Stimulated activated CD8-positive, alpha-beta memory T cell treated with anti-CD3 and anti-CD28 coated beads, Interleukin-2, amount 100 ng/mL, for 48 hours (primary cell): ENCODE data around the gene MDM1.

ENCODE experiments used
- DNase-seq, 2 donors: peaks; one replicate each; pipeline ENCODE4 v3.0.0-alpha.2; 2020; ENCODE audit warnings: low read depth in 2 of 2

MDM1 gene

DNA sequence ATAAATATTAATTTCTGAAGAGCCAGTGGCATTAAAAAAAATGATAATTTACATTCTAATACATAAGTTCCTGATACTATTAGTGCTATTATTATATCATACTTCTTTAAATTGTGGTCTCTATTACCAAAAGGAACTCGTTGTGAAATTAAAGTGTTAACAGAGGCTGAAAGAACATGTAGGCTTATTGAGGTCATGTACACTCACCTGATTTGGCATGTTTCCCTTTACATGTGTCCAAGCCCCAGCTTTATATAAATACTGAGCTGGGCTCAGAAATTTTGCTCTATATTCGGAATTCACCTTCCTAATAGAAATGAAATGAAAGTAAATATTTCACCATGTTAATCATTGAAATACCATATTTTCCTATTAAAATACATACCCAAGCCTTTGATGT is 11.0 kb downstream of the MDM1 start:
- DNase-seq = no peak

DNA sequence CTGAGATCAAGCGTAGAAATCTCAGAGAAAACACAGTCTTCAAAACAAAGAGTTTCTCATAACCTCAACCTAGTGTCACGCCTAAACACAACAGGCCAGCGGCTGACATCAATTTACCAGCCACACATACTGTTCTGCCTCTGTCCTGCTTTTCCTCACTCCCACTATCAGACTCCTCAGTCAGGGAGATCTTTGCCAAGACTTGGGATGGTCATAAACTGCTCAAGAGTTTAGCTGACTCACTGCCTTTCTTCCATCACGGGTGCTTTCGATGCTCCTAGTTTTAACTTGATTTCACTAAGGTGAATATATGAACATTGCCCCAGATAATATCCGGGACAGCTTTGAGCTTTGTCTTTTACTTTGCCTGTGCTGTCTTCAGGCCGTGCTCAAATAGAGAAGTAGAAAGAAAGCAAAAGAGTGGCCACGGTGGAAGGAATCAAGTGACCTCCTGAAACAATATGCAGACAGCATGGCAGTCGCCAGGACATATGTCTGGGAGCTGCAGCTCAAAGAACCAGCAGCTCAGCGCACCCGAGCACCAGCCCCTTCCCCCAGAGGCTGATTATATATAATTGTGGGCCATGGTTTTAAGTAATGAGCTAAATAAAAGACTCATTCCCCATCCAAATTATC is 12.1 kb downstream of the MDM1 start:
- DNase-seq = no peak

DNA sequence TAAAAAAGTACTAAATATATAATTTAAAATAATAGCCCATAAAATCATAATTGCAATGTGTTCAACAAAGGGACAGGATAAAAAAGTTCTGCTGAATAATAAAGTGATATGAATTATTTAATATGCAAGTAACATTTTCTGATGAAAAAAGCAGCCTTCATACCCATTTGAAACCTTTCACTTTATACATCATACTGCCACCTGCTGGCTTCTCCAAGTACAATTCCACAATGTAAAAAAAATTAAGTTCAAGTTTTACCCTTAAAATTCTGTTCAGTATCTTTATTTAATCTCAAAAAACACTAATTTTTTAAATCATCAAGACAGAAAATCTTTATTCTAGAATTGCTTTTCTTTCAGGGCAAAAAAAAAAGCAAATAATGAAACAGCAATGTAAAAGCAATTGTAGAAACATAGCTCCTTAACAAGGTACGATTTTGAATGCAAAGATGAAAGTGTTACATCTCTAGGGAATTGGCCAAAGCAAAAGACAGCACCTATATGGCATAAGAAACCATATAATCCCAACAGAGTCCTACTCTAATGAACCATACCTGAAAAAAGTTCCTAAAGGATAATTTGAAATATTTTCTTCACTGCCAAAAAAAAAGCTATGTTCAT is 15.0 kb downstream of the MDM1 start:
- DNase-seq = no peak

DNA sequence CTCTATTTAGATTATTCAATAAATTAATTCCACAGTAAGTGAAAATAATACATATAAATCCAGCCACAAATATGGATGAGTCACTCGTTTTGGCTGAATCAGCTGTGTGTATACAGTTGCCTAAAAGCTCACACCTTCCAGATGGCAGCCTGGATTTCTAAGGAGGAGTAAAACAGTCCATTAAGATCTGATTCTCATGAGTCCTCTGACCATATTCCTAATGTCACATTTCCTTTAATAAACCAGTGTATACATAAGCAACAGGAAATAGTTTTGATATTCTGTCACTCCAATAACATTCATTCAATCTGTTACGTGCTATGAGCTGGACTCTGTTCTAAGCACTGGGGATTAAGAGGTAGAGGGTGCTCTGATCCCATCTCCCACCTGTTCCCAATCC is 21.8 kb downstream of the MDM1 start:
- DNase-seq = no peak

DNA sequence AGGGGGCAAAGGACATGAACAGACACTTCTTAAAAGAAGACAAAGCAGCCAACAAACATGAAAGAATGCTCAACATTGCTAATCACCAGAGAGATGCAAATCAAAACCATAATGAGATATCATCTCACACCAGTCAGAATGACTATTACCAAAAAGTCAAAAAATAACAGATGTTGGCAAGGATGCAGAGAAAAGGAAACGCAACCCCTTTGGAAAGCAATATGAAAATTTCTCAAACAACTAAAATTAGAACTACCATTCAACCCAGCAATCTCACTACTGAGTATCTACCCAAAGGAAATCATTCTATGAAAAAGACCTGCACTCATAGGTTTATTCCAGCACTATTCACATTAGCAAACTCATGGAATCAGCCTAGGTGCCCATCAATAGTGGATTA is 25.6 kb downstream of the MDM1 start:
- DNase-seq = no peak

DNA sequence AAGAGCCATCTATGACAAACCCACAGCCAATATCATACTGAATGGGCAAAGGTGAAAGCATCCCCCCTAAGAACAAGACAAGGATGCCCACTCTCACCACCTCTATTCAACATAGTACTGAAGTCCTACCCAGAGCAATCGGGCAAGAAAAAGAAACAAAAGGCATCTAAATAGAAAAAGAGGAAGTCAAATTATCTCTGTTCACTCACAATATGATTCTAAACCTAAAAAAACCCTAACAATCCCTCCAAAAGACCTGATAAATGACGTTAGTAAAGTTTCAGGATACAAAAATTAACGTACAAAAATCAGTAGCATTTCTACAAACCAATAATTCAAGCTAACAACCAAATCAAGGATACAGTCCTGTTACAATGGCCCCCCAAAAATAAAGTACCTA is 26.9 kb downstream of the MDM1 start:
- DNase-seq = no peak

DNA sequence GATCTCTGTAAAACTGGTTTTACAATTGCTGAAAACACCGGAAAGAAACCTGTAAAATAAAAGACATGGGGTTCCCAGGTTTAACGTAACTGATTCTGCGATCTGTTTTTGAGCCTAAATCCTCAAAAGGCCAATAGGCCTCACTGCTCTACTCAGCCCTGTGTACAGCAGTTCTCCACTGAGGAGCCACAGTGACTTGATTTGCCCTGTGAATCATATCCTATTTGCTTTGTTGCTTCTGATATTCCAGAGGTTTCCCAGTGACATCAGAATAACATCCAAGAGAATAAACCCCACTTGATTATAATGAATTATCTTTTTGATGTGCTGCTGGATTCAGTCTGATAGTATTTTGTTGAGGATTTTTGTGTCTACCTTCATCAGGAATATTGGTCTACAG is 27.5 kb downstream of the MDM1 start:
- DNase-seq = no peak

DNA sequence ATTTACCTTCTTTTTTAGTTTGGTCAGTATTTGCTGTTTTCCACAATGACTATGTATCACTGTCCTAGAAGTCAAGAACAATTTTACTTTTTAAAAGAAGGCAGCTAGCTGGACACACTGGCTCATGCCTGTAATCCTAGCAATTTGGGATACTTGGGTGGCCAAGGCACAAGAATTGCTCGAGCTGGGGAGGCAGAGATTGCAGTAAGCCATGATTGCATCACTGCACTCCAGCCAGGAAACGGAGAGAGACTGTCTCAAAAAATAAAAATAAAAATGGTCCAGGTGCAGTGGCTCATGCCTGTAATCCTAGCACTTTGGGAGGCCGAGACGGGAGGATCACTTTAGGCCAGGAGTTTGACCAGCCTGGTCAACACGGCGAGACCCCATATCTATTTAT is 28.3 kb downstream of the MDM1 start:
- no peak for DNase-seq

DNA sequence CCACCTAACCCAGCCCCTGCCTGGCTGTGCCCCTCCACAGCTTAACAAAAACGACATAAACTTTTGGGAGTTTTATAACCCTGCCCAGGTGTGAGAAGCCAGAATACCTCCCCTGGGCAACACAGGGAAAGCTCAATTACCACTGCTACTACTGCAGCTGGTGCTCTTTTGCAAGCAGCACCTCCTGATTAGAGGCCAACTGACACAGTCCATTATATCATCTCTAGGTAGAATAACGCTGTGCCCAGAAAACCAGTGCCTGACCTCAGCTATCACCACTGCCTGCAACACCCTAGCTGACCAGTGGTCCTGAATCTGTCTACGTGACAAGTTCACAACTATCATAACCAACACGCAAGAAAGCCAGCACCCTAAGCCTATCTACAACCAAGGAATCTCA is 34.2 kb downstream of the MDM1 start:
- DNase-seq = no peak

DNA sequence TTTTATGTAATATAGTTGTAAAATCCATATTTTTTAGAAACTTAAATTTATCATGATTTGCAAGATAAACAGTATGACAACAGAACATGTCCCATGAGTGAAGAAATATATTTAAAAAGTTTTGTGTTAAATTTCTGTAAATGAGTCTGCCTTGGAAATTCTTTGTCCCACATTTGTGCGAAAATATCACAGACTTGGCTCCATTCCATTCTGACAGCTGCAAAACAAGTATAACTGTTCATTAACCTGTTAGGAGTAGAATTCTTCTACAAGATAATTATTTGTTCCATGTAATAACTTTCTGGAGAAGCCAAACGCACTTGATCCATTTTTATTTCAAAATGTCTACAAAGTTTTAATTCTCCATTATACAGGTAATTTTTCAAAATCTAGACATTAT is 37.9 kb downstream of the MDM1 start:
- no peak for DNase-seq

DNA sequence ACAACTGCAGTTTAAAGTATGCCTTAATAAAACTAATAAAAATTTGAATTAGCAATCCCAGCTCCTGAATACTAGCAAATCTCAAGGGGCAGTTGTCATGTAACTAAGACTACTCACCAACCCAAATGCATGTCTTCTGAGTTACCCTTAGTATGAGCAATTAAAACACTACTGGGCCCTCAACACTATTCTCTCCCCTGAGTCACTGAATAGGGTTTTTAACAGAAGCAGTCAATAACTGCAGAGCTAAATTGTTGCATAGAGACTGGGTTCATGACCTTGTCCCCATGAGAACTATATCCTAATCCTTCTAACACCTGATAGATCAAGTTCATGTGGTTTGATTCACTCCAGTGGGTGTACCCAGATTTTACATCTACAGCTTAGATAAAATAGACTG is 38.8 kb downstream of the MDM1 start:
- no peak for DNase-seq

DNA sequence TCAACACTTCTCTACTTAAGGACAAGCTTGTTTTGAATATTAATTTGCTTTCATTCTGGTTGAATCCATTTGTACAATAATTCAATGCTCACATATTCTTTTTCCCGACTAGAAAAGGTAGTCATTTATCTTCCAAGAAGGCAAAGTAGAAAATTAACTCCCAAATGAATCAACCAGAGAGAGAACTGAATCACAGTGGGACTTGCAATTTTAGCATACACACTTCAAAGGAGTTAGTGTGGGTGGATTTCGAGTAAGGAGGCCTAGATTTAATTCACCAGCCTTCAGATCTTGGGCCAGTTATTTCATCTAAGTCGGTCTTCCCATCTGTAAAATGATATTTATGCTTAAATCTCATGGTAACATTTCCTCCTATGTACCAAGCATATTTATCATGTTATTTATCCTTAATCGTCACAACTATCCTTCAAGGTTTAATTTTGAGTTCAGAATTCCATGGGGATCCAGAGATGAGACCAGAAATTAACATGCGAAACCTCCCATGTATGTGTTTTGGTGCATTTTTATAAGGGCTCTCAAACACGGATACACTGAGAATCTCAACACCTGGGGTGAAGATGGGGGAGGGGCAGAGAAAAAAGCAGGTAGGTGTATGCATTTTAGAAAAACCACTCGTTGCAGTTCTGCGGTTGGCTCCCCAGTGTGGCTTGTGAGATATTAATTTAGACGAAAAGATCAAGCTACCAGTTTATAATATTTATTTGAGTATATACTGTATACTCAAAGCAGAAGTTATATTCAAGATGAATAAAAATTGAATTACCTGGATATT is 39.8 kb downstream of the MDM1 start:
- DNase-seq = no peak

DNA sequence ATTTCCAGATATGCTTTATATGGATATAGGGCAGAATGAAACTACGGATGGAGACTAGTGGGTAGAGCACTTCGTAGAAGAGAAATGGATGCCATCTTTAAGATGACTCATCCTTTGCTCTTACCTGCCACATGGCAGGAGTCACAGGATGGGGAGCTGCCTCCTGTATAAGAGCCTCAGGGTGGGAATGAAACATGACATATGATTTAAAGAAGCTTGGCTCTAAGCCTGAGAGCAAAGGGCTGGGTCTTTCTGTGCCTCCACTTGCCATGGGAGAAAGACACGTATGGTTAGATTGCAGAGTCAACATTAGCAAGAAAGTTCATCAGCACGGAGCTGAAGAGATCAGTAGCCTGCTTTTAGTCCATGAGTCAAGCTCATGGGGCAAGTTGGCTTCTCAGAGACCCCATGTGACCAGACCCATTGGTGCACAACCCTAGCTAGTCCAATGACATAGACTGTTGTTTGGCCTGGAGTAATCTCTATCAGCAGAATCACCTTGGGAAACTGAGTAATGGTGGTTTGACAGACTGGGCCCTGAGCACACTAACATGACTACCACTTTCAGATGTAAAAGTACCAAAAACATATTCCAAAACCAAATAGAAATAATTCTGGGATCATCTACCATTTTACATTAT is 40.6 kb downstream of the MDM1 start:
- no peak for DNase-seq

DNA sequence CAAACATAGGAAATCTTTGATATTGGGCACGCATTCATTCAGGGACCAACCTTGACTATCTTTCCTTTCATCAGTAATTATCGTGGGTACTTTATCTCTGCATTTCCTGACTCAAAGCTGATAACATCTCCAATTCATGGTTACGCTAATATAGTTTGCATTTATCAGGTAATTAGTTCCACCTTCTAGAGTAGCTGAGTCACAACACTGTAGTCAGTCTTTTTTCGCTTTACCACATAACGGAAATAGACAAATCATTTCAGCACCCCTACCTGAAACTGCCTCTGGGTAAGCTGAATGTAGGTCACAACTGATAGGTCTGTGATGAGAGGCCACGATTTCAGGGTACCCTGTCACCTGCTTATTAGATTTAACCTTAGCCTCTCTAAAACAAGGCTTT is 42.0 kb downstream of the MDM1 start:
- DNase-seq = no peak

DNA sequence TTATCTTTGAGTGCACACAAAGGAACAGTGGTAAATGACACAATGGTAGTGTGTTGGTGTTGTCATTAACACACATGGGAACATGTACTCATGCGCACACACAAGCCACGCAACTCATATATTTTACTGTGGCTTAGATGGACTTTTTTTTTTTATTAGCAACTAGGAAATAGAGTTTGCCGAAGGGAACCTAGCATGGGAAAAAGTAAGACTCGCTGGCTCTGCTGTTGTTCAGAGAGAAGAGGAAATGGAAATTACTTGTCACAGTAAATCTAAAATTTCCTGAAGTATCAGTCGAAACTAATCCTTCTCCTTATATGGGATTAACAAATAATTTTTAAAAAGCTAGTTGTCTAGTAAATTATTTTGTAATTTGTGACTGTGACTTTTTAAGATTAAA is 45.1 kb downstream of the MDM1 start:
- no peak for DNase-seq

DNA sequence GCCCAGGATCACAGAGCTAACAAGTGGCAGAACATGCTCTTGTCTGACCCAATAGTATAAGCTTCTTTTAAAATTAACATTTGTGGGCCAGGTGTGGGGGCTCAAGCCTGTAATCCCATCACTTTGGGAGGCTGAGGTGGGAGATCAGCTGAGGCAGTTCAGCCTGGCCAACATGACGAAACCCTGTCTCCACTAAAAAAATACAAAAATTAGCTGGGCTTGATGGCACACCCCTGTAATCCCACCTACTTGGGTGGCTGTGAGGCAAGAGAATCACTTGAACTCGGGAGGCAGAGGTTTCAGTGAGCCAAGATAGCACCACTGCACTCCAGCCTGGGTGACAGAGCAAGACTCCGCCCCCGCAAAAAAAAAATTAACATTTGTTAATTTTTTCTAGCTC is 45.8 kb downstream of the MDM1 start:
- DNase-seq = no peak

DNA sequence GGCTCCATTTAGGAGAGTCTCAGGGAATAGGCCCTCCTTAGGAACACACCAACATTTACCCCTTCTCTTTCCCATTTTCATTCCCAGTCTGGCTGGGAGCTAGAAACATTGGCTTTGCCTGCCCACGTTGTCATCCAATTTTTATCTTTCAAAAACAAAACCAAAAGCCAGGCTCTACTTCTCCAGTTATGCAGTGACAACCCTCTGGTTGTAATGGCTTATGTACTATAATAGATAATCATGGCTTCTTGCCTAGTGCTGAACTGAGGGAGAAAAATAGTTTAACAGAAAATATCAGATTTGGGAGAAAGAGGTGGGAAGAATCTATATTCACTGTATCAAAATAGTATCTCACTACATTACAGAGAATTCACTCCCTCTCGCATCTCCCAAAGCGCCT is 46.6 kb downstream of the MDM1 start:
- DNase-seq = no peak

DNA sequence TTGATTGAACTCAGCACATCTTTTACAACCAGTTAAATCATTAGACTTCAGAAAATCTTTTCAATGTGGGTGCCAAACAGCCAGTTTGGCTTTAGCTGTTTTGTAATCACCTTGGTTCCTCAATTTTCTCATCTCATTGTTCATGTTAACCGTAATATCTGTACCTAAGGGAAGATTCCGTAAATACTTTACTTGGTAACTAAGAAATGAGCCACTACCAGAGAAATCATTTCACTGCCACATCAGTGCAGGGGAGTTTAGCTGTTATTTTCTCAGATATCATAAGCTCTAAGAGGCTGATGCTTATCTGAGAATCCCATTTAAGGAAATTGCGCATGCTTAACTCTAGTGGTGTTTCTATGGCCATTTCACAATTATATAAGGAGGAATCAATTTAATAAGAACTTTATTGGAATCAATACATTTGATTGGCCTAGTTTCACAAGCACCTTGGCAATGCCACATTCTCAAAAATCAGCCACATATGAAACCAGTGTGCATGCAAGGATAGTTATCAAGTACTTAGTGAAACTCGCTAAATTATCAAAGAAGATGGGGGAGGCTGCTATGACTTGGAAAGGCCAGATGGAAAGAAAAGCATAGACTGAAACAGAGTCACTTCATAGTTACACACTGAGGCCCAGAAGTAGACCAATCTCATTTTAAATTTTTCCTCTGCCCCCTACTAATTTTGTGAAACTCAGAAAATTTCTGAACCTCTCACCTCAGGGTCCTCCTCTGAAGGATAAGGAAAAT is 50.7 kb downstream of the MDM1 start:
- no peak for DNase-seq

DNA sequence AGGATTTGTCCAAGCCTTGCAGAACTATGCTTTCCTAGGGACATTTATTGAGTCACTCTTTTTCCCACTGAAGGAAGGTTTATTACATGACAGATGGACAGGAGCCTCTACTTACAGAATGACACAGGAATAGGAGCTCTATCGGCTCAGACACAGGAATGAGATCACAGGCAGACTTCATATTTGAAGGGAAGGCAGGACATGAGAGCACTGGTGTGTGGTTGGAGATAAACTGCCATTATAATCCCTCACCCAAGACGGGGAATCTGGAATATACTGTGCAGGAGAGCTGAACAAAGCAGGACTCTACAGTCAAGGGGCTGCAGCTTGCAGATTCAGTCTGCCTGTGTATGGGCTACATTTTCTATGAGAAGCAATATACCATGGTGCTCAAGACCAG is 51.9 kb downstream of the MDM1 start:
- no peak for DNase-seq

DNA sequence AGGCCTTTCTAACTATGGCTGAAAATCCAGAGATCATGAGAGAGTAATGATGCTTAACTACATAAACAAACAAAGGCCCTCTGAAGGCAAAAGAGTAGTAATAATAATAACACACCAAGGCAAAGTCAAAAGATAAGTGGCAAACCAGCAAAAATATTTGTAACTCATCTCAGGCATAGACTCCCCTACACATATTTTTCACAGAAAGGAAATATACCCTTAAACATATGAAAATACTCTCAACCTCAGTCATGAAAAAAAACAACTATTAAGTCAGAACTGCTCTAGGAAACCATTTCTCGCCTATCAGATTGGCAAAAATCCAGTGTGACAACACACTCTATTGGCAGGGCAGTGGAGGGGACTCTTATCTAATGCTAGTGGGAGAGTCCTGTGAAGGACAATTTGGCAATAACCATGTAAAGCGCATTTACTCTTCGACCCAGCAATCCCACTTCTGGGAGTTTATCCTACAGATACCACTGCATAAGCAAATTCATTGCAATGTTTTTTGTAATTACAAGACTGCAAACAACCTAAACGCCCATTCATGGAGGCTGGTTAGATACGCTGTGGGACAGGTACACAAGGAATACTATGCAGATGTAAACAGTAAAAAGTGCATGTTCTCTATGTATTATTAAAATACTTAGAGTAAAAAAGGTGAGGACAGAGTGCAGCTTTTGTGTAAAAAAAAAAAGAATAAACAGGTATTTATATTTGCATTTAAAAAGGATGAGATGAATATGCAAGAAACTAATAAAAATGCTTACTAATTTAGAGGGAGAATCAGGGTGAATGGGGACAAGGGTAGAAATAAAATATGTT is 52.7 kb downstream of the MDM1 start:
- no peak for DNase-seq

DNA sequence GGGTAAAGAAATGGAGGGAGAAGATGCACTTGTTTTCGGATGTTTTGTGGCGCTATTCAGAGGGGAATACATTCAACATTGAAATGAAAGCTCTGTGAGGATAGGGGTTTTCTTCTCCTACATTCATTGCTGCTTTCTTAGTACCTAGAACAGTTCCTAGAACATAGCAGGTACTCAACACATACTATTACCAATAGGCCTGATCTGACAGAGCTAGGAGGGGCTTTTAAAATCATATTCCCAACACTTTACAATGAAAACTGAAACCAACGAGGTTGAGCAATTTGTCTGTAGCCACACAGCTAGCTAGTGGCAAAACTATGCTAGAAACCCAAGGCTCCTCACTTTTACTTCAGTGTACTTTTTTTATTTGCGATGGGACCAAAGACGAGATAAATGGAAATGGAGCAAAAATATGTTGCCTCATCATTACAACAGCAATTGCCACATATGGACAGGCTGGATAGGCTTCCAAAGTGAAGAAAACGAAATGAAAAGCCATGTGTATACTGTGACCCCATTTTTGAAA is 55.7 kb downstream of the MDM1 start:
- no peak for DNase-seq
